Skin epidermis (tissue), 12 donors: Measurements from ENCODE around the gene ZNF362.

Experiments
- H3K27ac ChIP-seq, 21 experiments: fragments of 200-600 bp; sonication (generic) in 11 of 21; one replicate each; pipeline ENCODE4 v1.5.0; 2020; ENCODE audit warnings: mild to moderate bottlenecking in 3 of 21, inconsistent platforms in 2 of 21, moderate library complexity in 2 of 21
- H3K4me3 ChIP-seq, 7 experiments: fragments of 200-600 bp; sonication (generic) in 2 of 7; one replicate each; pipeline ENCODE4 v1.5.0; 2020; ENCODE audit warnings: inconsistent platforms in 2 of 7, mild to moderate bottlenecking in 2 of 7, moderate library complexity in 1 of 7

The ZNF362 gene

GRCh38 chr1:33265780-33266605 lies 9.7 kb downstream of the ZNF362 start:
- Histone ChIP-seq H3K27ac (peak overlapping the region in 2 of 21 experiments; percentile 20 to 69), H3K4me3 (no peak overlapping the region)

GRCh38 chr1:33266766-33267165 lies 10.5 kb downstream of the ZNF362 start:
- no peak overlapping the region for H3K4me3 ChIP-seq
- peak overlapping the region in 3 of 21 experiments; percentile 14 to 69 (median 20) for H3K27ac ChIP-seq

GRCh38 chr1:33267468-33268205 lies 11.3 kb downstream of the ZNF362 start:
- Histone ChIP-seq H3K4me3 (no peak overlapping the region), H3K27ac (peak overlapping the region in 5 of 21 experiments; percentile 24 to 69 (median 51))

- no peak overlapping the region for H3K4me3 ChIP-seq
- peak overlapping the region in 11 of 21 experiments; percentile 2 to 69 (median 41) for H3K27ac ChIP-seq
Observed at GRCh38 chr1:33268457-33268856, 12.2 kb downstream of the ZNF362 start.

GRCh38 chr1:33268927-33269610 lies 12.8 kb downstream of the ZNF362 start:
- Histone ChIP-seq H3K27ac (peak overlapping the region in 13 of 21 experiments; percentile 4 to 69 (median 44)), H3K4me3 (no peak overlapping the region)

GRCh38 chr1:33269621-33270020 lies 13.3 kb downstream of the ZNF362 start:
- peak overlapping the region in 10 of 21 experiments; percentile 5 to 69 (median 50) for H3K27ac ChIP-seq
- H3K4me3 ChIP-seq = no peak overlapping the region

GRCh38 chr1:33270379-33270778 lies 14.1 kb downstream of the ZNF362 start:
- H3K27ac ChIP-seq = peak overlapping the region in 2 of 21 experiments; percentile 13 to 56
- no peak overlapping the region for H3K4me3 ChIP-seq

GRCh38 chr1:33270808-33271465 lies 14.6 kb downstream of the ZNF362 start:
- H3K4me3 ChIP-seq = no peak overlapping the region
- peak overlapping the region in 5 of 21 experiments; percentile 4 to 56 (median 14) for H3K27ac ChIP-seq

- H3K27ac ChIP-seq = peak overlapping the region in 2 of 21 experiments; percentile 6 to 8
- no peak overlapping the region for H3K4me3 ChIP-seq
Observed at GRCh38 chr1:33271666-33272505, 15.6 kb downstream of the ZNF362 start.

GRCh38 chr1:33272509-33272908 lies 16.2 kb downstream of the ZNF362 start:
- H3K4me3 ChIP-seq = no peak overlapping the region
- H3K27ac ChIP-seq = peak overlapping the region in 4 of 21 experiments; percentile 6 to 42 (median 8)

- no peak overlapping the region for H3K4me3 ChIP-seq
- peak overlapping the region in 3 of 21 experiments; percentile 7 to 42 (median 10) for H3K27ac ChIP-seq
Observed at GRCh38 chr1:33272930-33273329, 16.6 kb downstream of the ZNF362 start.

GRCh38 chr1:33273406-33273805 lies 17.1 kb downstream of the ZNF362 start:
- no peak overlapping the region for H3K4me3 ChIP-seq

GRCh38 chr1:33273961-33274371 lies 17.7 kb downstream of the ZNF362 start:
- peak overlapping the region in 1 of 21 experiments; percentile 3 for H3K27ac ChIP-seq
- no peak overlapping the region for H3K4me3 ChIP-seq

More at GRCh38 chr1:33273406-33273805, 17.1 kb downstream of the ZNF362 start:
- peak overlapping the region in 1 of 21 experiments; percentile 7 for H3K27ac ChIP-seq

GRCh38 chr1:33274446-33274845 lies 18.2 kb downstream of the ZNF362 start:
- peak overlapping the region in 1 of 21 experiments; percentile 3 for H3K27ac ChIP-seq
- no peak overlapping the region for H3K4me3 ChIP-seq

- Histone ChIP-seq H3K27ac (no peak overlapping the region), H3K4me3 (no peak overlapping the region)
Observed at GRCh38 chr1:33275195-33275594, 18.9 kb downstream of the ZNF362 start.

- Histone ChIP-seq H3K4me3 (no peak overlapping the region), H3K27ac (peak overlapping the region in 1 of 21 experiments; percentile 14)
Observed at GRCh38 chr1:33275706-33276572, 19.6 kb downstream of the ZNF362 start.

GRCh38 chr1:33276573-33277298 lies 20.4 kb downstream of the ZNF362 start:
- Histone ChIP-seq H3K4me3 (no peak overlapping the region), H3K27ac (no peak overlapping the region)
